A673 (cell line): ENCODE results near the gene TFDP2. TPM values are rescaled to one million over a fixed set of nuclear protein-coding genes. Genes with fewer than 3 reads are reported as not detected.

Source experiments
- BruUV-seq: library from RNA; stranded (reverse); fragments of 400-500 nt; replicated peaks from 2 replicates; lab custom pipeline; 2021; lab: Mats Ljungman, UMichigan
- CTCF ChIA-PET: fragments of 300-600 bp; sonication (Branson Sonifier 250); formaldehyde crosslinking; loops from one replicate; lab custom pipeline; 2022; ENCODE audit warnings: antibody characterized with exemption; lab: Charles Lee
- POLR2A ChIA-PET: fragments of 300-600 bp; sonication (Branson Sonifier 250); formaldehyde crosslinking; loops from one replicate; lab custom pipeline; 2022; ENCODE audit warnings: antibody characterized with exemption; ENCODE audit not compliant: low non-redundant PET; lab: Charles Lee
- DNase-seq: peaks from one replicate; pipeline ENCODE4 v3.0.0-alpha.2; 2015; ENCODE audit warnings: low spot score
- H3K27ac ChIP-seq: fragments of 200-600 bp; sonication (generic); 2 replicates; pipeline ENCODE4 v1.5.1; 2016; ENCODE audit warnings: mixed run types, low read depth, mild to moderate bottlenecking, mixed read lengths, antibody characterized with exemption, low read length; ENCODE audit not compliant: poor library complexity, severe bottlenecking
- H3K27me3 ChIP-seq: fragments of 200-600 bp; sonication (generic); replicated peaks from 2 replicates; pipeline ENCODE4 v1.6.1; 2017; ENCODE audit warnings: mixed run types, low read depth, mild to moderate bottlenecking, mixed read lengths, antibody characterized with exemption, low read length; ENCODE audit not compliant: insufficient read depth, poor library complexity
- H3K36me3 ChIP-seq: fragments of 200-600 bp; sonication (generic); 2 replicates; pipeline ENCODE4 v1.6.1; 2016; ENCODE audit warnings: mixed run types, mild to moderate bottlenecking, mixed read lengths, antibody characterized with exemption, low read length; ENCODE audit not compliant: insufficient read depth, poor library complexity, severe bottlenecking
- H3K4me1 ChIP-seq: fragments of 200-600 bp; sonication (generic); 2 replicates; pipeline ENCODE4 v1.6.1; 2017; ENCODE audit warnings: mixed run types, mild to moderate bottlenecking, mixed read lengths, antibody characterized with exemption, low read length; ENCODE audit not compliant: insufficient read depth, poor library complexity, severe bottlenecking
- H3K4me3 ChIP-seq: fragments of 200-600 bp; sonication (generic); 2 replicates; pipeline ENCODE4 v1.5.1; 2016; ENCODE audit warnings: low read depth, mixed run types, mild to moderate bottlenecking, mixed read lengths, low read length; ENCODE audit not compliant: poor library complexity, severe bottlenecking
- H3K9me3 ChIP-seq: fragments of 200-600 bp; sonication (generic); 2 replicates; pipeline ENCODE4 v1.6.1; 2016; ENCODE audit warnings: mixed run types, low read depth, mild to moderate bottlenecking, mixed read lengths, antibody characterized with exemption, low read length; ENCODE audit not compliant: poor library complexity, severe bottlenecking
- EZH2 ChIP-seq: fragments of 200-600 bp; sonication (generic); IDR thresholded peaks from 2 replicates; pipeline ENCODE4 v1.6.1; 2017; ENCODE audit warnings: borderline replicate concordance, low read depth, mild to moderate bottlenecking, mixed read lengths, antibody characterized with exemption, low read length; ENCODE audit not compliant: poor library complexity, severe bottlenecking
- intact Hi-C: fragments of 100-400 bp; cut with micrococcal nuclease; formaldehyde crosslinking; loops from one replicate; pipeline ENCODE4 v1.10.0; 2022; ENCODE audit not compliant: unreplicated experiment
- total RNA-seq: library from RNA; stranded (reverse); gene quantifications from 2 replicates; pipeline ENCODE4 v1.2.3, GENCODE V29; 2021
- TF ChIP-seq, protein P1 (sequence below): fragments of 300-800, 200-600 bp; sonication (generic); conservative IDR thresholded peaks from 2 replicates; pipeline ENCODE4 v1.5.1; 2017; ENCODE audit warnings: low read depth, mild to moderate bottlenecking, antibody characterized with exemption, low read length, moderate library complexity, mixed read lengths

Gene TFDP2
- total RNA-seq, 1 experiment from 2014 or later: 41.6 TPM

DNA sequence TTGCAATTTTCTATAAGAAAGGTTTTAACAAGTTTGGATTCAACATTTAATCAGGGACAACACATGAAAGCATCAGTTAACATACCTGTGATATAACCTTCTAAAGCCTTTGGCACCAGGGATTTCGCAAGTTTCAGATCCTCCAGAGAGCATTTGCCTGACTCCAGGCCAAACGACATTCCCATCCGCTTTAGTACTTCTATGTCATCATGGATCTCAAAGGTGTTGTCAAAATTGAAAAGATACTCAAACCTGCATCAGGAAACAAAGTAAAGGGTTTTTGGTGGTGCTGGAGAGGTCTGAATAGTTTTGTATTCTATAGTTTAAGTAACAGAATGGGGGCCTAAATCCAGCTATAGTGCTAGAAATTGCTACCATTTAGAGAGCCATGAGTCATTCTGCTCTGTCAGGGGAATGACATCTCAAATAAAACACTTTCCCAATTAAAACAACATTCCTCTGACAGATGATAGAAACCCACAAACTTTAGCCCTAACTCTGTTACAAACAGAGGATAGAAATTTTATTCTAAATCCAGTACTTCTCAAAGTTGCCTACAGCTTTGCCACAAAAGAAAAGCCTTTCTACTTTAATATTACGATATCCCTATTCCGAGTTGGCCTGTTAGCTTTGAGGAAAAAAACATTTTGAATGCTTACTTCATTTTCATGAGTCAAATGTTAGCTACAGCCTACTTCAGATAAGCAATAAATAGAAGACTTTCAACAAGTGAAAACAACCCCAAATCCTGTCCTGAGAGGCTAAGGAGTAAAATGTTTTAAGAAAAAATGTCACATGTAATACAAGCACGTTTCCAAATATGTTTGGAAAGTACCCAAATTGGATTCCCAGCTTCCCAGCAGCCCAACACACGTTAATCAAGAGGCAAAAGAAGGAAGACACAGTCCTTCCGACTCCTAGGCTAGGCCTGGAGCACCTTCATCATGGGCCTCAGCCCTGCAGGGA is 189.5 kb downstream of the TFDP2 start:
- TF ChIP-seq EZH2: no peak
- no TSS peak for BruUV-seq
- Histone ChIP-seq H3K27ac (peak overlapping the region; percentile 24), H3K27me3 (no peaks in the 10 kb centered on the region), H3K36me3 (peaks cover 6% of the 10 kb centered on the region), H3K9me3 (no peaks in the 10 kb centered on the region), H3K4me1 (no peaks in the 10 kb centered on the region), H3K4me3 (no peak overlapping the region)
- ChIA-PET CTCF (no interaction called here), POLR2A (no interaction called here)
- peak; percentile 50 for DNase-seq
- intact Hi-C loops: loop anchor here (10.0 kb wide), 1 partner anchor 165 kb away; no protein-coding TSS in a partner anchor

DNA sequence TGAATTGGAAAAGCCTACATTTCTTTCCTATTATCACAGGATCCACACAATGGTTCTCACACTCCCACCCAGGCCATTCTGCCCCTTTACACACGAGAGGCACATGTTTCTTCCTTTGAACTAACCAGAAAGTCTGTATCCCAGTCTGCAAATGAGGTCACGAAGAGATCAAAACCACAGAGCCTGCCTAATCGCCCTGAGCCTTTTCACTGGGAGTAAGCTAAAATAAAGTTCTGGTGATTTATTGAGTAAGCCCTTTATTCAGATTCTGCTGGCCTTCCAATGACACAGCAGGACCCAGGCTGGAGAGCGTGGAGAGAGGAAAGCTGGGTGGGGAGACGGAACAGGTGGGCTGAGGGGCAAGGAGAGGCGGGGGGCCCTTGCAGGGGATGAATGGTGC is 194.2 kb downstream of the TFDP2 start:
- ChIA-PET POLR2A (interaction anchor here (0.6 kb wide), 1 partner anchor 263 kb away, joined by 5 read pairs; no protein-coding TSS in a partner anchor), CTCF (no interaction called here)
- intact Hi-C loops: no loop called here
- no peaks in the 10 kb centered on the region for H3K27me3 ChIP-seq
- DNase-seq: no peak
- H3K4me3 ChIP-seq: no peak overlapping the region
- H3K4me1 ChIP-seq: peaks cover 3% of the 10 kb centered on the region
- BruUV-seq: no TSS peak
- H3K36me3 ChIP-seq: no peaks in the 10 kb centered on the region
- no peak for TF ChIP-seq EZH2
- TF ChIP-seq, protein P1, sequence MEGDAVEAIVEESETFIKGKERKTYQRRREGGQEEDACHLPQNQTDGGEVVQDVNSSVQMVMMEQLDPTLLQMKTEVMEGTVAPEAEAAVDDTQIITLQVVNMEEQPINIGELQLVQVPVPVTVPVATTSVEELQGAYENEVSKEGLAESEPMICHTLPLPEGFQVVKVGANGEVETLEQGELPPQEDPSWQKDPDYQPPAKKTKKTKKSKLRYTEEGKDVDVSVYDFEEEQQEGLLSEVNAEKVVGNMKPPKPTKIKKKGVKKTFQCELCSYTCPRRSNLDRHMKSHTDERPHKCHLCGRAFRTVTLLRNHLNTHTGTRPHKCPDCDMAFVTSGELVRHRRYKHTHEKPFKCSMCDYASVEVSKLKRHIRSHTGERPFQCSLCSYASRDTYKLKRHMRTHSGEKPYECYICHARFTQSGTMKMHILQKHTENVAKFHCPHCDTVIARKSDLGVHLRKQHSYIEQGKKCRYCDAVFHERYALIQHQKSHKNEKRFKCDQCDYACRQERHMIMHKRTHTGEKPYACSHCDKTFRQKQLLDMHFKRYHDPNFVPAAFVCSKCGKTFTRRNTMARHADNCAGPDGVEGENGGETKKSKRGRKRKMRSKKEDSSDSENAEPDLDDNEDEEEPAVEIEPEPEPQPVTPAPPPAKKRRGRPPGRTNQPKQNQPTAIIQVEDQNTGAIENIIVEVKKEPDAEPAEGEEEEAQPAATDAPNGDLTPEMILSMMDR: no peak
- H3K9me3 ChIP-seq: no peaks in the 10 kb centered on the region
- H3K27ac ChIP-seq: no peak overlapping the region

DNA sequence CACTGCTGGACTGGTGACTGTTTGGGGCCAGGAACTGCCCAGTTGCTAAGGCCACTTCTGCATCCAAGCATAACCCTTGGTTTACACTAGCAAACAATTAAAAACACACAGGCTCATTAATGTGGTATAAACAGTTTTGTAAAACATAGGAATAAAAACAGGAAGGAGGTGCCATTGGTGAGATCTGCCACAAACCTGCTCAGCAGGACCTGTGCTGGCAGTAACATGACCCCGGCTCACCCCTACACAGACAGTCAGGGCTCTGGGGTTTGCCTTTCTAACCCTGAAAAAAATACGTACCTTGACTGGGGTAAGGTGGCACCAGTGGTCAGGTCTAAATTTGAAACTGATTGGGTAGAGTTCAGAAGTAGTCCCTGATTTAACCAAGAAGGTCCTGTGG is 196.7 kb downstream of the TFDP2 start:
- TF ChIP-seq EZH2: no peak
- TF ChIP-seq, protein P1: no peak
- ChIA-PET POLR2A (no interaction called here), CTCF (no interaction called here)
- H3K4me3 ChIP-seq: no peak overlapping the region
- no peak for DNase-seq
- intact Hi-C loops: no loop called here
- no TSS peak for BruUV-seq
- H3K4me1 ChIP-seq: peaks cover 3% of the 10 kb centered on the region
- no peaks in the 10 kb centered on the region for H3K9me3 ChIP-seq
- H3K27me3 ChIP-seq: no peaks in the 10 kb centered on the region
- H3K36me3 ChIP-seq: no peaks in the 10 kb centered on the region
- H3K27ac ChIP-seq: no peak overlapping the region
